Astrocyte of the spinal cord (primary cell): ENCODE measurements around the gene RHEB.

Experiments
- DNase-seq: peaks from one replicate; pipeline ENCODE4 v3.0.0; 2011; ENCODE audit warnings: low read depth, low spot score
- H3K4me3 ChIP-seq: 2 replicates; pipeline ENCODE4 v1.5.1; 2011; ENCODE audit warnings: low read depth, mild to moderate bottlenecking, low read length, moderate library complexity
- in situ Hi-C: cut with HindIII; loops from 2 replicates; pipeline ENCODE4 v1.10.0; 2017; ENCODE audit warnings: low sequenced_read_pairs
- TF ChIP-seq, protein P1 (sequence below): IDR thresholded peaks from 2 replicates; pipeline ENCODE4 v1.5.1; 2012; ENCODE audit warnings: low read depth, mild to moderate bottlenecking, low read length, inconsistent platforms

The RHEB gene

DNA sequence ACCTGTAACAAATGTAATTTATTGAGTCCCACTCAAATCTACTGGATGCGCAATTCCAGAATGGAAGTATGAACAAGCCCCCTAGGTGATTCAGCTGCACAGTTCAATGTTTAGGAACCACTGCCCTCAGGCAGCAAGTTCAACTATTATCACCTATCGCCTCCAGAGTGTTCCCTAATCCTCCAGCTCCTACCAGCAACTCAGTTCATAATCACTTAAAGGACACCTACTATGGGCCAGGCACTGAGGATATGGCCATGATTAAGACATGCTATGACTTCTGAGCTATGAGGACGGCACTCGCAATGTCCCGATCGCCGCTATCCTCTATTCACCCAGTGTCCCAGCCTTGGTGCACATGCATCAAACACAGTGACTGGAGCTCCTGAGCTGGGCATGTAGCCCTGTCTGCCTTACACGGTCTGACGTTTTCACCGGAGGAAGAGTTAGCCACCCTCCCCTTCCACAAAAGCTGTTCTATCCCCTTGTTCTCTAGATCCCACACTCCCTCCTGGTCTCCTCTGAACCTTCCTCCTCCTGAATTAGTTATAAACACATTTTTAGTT, 22.3 kb downstream of the RHEB start:
- TF ChIP-seq, protein P1, sequence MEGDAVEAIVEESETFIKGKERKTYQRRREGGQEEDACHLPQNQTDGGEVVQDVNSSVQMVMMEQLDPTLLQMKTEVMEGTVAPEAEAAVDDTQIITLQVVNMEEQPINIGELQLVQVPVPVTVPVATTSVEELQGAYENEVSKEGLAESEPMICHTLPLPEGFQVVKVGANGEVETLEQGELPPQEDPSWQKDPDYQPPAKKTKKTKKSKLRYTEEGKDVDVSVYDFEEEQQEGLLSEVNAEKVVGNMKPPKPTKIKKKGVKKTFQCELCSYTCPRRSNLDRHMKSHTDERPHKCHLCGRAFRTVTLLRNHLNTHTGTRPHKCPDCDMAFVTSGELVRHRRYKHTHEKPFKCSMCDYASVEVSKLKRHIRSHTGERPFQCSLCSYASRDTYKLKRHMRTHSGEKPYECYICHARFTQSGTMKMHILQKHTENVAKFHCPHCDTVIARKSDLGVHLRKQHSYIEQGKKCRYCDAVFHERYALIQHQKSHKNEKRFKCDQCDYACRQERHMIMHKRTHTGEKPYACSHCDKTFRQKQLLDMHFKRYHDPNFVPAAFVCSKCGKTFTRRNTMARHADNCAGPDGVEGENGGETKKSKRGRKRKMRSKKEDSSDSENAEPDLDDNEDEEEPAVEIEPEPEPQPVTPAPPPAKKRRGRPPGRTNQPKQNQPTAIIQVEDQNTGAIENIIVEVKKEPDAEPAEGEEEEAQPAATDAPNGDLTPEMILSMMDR, result no peak
- no peak overlapping the region for H3K4me3 ChIP-seq
- in situ Hi-C loops, result no loop called here
- DNase-seq, result no peak

DNA sequence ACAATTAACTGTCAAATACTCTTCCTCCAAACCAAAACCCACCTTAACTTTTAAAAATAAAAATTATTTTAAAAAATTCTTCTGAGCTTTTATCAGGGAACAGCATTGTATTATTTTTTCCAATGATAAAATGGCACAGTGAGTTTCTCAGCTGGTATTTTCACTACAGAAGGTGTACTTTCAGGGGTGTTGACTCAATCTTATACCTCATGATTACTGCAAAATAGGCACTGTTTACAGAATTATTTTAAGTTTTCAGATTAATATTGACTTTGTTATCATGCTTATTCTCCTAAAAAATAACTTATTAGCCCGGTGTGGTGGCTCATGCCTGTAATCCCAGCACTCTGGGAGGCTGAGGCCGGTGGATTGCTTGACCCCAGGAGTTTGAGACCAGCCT, 24.3 kb downstream of the RHEB start:
- H3K4me3 ChIP-seq, result no peak overlapping the region
- no peak for DNase-seq
- TF ChIP-seq, protein P1, result no peak
- in situ Hi-C loops, result no loop called here

DNA sequence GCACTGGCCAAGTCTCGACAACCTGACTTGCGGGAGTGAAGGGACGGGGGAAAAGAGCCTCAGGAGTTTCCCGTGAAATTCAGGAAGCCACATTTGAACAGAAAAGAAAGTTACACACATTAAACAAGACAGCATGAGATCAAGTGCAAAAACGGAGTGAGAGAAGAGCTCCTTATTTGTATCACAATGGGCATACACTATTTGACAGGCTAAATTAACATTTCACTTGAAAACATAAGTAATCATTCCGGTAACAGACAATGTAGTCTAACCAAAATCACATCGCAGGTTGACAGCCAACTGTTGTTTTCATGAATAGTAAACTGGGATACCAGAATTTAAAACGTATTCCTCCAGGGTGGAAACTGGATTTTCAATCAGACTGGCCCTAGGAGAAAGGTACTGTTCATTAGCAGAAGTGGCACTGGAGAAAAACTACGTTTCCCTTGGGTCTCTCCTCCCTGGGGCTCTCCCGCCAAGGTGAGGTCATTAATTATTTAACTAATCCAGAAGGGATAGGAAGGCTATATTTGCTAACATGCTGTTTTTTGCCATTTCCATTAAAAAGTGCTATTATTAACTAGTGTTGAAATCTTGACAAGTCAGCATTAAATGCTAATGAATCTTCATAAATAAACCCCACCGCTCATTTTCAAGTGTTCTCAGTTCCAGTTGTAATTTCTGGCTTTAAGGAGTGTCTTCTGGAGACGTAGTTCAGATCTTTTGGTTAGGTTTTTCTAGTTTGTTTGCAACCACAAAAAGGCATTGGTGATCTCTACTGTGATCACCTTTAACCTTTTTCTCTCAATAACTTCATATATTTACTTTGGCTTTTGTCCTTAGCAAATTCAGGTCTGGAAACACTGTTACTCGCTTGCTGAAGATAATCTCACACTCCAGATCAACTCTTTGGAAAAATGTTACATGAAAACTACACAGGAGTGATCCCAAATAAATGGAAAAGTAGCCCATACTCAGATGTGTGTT, 25.1 kb downstream of the RHEB start:
- peak; percentile 54 for DNase-seq
- in situ Hi-C loops, result no loop called here
- TF ChIP-seq, protein P1, result no peak
- no peak overlapping the region for H3K4me3 ChIP-seq

DNA sequence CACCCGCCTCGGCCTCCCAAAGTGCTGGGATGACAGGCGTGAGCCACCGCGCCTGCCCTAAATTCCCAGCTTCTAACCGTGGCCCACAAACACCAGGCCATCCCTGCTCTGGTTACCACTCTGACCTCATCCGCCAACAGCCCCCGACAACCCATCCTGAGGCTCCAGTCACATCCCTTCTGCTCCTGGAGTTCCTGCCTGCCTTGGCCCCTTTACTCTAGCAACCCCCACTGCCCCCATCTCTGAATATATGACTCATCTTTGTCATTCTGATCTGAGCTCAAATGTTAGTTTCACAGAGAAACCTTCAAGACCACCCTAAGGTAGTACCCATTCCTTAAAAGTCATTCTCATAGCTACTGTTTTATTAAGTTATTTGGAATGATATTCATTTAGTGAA, 26.6 kb downstream of the RHEB start:
- no peak for DNase-seq
- in situ Hi-C loops, result no loop called here
- H3K4me3 ChIP-seq, result no peak overlapping the region
- TF ChIP-seq, protein P1, result no peak

DNA sequence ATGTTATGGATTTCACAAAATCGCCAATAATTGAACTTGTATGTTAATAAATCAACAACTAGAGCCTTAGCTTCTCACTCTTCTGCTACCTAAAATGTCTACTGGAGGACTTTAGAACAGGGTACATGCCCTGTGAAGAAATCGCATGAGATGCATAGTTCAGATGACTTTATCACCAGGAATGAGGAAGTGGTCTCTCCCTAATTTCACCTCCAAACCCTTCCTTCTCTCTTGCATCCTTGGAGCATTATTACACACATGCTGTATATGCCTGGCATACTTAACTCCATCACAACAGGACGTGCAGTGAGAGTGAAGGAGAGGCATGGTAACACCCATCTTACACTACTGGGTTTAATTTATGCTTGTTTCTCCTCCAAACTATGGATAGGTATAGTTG, 27.8 kb downstream of the RHEB start:
- H3K4me3 ChIP-seq, result no peak overlapping the region
- peak; percentile 79 for DNase-seq
- in situ Hi-C loops, result no loop called here
- TF ChIP-seq, protein P1, result no peak

DNA sequence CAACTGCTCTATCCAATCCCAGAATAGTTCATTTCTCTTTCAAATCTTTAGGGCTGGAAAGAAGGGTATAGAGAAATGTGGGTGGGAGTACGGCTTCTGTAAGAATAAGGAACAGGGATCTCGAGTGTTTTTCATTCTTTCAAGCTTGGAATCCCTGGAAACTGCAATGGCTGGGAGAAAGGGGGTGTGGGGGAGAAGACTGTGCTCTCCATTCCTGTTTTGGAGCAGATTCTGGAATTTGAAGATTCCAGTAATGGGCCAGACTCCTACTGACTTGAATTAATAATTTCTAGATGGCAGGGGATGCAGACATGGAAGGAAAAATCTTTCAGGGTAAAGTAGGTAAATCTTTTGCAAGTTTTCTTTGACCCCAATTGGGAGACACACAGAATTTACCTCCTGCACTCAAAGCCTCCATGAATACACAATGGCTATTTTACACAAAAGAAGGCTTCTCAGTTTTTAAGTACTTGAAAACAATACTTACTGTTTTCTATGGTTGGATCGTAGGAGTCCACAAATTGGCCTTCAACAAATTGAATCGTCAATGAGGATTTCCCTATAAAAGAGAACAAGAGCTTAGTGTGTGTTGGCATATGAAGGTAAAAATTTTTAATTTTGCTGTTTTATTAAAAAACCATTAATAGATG, 29.1 kb downstream of the RHEB start:
- TF ChIP-seq, protein P1, result no peak
- no peak for DNase-seq
- in situ Hi-C loops, result no loop called here
- no peak overlapping the region for H3K4me3 ChIP-seq
